ENCODE results near the gene SAP30L.

Gene SAP30L

DNA sequence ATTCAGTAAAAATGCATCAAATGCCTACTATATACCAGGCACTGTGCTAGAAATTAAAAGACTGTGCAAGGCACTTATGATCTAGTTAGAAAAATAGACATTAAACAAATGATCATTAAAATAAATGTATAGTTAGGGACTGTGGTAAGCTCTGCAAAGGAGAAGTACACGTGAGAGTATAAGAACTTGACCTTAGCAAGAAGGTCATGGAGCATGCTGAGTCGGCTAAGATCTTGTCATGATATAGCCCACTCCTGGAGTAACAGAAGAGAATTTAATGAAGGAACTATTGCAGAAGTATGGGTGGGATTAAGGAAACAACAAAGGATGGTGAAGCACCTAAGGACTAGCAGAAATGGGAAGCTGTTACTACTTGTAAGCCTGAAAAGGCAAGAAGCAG lies 23.5 kb upstream of the SAP30L start:
- DNase-seq: no peak

- no peak for DNase-seq
These were observed 17.6 kb upstream of the SAP30L start for GRCh38 chr5:154428208-154428607.

DNA sequence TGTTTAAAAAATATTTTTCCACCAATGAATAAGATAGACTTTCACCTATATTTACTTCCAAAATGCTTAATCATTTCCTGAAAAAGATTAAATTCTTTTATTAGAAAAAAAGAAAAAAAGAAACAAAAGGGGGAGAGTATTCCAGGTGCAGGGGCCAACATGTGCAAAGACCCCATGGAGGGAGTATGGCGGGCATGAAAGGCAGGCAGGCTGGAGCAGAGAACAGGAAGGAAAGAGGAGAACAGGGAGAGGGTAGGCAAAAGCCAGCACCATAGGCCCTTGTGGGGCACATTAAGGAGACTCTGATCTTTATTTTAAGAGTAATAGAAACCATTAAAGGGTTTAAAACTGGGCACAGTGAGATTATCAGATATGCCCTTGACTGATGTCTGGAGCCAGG lies 16.5 kb upstream of the SAP30L start:
- DNase-seq: no peak

- DNase-seq: no peak
These were observed 15.3 kb upstream of the SAP30L start for GRCh38 chr5:154430466-154430865.

- DNase-seq: no peak
These were observed 14.7 kb upstream of the SAP30L start for GRCh38 chr5:154430961-154431630.

DNA sequence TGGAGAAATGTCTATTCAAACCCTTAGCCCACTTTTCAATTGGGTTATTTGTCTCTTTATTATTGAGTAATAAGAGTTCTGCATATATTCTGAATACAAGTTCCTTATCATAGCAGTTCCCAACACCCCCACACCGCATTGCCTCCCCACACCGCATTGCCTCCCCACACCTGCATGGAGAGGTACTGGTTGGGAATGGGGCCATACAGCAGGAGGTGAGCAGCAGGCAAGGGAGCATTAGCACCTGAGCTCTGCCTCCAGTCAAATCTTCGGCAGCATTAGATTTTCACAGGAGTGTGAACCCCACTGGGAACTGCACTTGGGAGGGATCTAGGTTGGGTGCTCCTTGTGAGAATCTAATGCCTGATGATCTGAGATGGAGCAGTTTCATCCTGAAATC lies 10.6 kb upstream of the SAP30L start:
- no peak for DNase-seq

DNA sequence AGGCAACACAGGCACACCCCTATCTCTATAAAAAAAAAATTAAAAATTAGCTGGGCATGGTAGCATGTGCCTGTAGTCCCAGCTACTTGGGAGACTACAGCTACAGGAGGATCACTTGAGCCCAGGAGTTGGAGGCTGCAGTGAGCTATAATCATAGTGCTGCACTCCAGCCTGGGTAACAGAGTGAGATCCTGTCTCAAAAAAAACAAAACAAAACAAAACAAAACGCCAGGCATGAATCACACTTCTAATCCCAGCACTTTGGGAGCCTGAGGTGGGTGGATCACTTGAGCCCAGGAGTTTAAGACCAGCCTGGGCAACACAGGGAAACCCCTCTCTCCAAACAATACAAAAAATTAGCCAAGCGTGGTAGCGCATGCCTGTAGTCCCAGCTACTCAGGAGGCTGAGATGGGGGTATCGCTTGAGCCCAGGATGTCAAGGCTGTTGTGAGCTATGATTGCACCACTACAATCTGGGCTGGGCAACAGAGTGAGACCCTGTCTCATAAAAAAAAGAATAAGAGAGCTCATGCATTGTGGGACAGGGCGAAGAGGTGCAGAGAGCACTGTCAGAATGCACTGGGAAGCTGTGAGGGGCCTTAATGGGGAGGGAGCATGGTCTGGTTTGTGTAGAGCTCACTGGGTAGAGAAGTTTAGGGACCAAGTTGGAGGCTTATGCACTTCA lies 8.4 kb upstream of the SAP30L start:
- no peak for DNase-seq

DNA sequence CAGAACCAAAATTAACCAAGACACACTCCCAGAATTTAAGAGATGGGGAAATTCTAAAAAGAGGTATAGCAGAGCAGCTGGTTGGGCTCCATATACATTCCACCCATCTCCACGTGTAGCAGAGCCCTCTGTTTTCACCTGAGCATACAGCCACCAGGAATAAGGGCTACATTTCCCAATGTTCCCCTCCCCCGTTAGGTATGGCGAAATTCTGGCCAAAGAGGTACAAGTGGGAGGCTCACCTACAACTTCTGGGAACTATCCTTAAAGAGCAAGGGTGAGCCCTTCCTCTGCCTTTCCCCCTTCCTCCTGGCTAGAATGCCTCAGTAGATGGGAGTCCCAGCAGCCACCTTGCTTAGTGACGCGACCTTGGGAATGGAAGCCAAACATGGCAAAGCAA lies 5.3 kb upstream of the SAP30L start:
- DNase-seq: no peak

- DNase-seq: no peak
These were observed 3.0 kb upstream of the SAP30L start for GRCh38 chr5:154442801-154443200.

DNA sequence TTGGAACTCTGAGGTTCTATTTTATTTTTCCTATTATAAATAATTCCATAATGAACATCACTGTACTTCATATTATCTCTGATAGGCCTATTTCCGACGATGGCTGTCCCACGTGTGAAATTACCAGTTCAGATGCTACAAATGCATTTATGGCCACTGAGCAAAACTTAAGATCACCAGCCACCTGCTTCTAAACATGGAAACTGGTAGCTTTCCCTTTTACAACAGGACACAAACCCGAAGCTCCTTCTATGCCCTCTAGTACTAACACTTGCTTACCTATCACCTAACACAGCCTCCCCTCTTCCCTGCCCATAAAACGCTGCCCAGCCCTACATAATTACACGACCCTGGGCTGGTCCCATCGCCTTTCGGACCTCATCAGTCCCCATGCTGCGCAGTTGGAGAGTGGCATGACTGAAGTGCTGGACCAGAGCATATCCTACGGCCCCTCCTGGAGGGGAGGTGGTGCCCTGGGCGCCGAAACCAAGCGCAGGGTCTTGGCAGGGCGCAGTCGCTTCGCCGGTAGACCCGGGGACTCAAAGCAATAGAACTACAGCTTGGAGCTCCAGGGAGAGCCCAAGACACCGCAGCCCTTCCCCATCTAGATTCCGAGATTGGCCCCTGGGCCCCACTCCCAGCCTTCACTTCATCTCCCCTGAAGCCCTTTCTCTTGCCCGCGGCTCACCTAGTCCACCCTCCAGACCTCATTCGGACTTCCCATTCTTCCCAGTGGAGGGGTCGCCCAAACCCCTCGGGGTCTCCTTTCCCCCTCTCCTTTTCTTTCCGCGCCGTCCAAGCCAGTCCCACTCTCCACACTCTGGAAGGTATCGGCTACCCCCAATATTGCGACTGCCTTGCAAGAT lies 1.0 kb upstream of the SAP30L start:
- peak; percentile 51 for DNase-seq

GRCh38 chr5:154446195-154447088 lies 645 bp downstream of the SAP30L start:
- peak; percentile 71 for DNase-seq

- no peak for DNase-seq
These were observed 1.4 kb downstream of the SAP30L start for GRCh38 chr5:154447089-154447725.

DNA sequence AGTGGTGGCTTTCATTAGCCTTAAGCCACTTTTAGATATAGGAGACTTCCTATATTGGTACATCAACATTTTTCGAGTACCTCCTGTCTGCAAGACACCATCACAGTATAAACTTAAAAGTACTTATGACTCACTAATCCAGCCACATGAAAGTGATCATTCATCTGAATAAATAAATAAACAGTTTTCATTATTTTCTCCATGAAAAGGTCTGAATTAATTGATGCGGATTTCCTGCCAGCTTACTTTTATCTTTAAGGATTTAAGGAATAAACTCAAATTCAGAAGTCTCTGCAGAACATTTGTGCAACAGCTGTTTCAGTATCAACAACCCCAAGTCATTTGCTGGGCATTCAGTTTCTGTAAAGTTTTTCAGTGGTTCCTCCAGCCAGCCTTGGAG lies 4.0 kb downstream of the SAP30L start:
- peak; percentile 30 for DNase-seq

DNA sequence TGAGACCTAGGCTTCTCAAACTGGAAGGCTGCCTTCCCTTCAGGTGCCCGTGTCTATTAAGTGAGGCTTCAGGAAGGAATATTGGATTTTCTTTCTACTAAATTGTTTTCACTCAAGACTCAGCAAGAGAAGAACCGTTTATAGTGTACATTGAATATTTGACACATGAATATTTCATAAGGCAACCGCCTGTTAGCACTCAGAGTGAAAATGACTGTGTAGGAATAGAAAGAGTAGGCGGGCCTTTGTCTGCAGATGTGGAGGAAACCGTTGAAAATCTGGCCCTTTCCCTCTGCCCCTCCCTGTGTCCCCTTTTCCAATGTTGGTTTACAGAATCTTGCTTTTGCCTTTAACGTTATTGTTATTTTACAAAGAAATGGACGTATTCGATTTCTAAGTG lies 6.2 kb downstream of the SAP30L start:
- no peak for DNase-seq

DNA sequence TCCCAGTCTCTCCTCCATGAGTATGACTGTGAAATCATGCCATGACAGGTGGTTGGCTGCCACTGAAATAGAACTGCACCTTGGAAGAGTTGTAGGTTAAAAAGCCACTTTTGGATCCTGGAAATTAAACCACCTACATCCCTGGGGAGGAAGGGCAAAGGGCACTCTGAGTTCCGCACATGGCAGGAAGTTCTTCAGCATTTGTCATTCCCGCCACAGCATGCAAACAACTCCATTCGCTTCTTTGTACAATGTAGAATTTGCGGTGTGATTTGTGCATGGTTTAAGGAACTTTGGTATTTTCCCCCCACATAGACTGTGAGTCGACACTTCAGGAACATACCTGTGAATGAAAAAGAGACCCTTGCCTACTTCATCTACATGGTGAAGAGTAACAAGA lies 9.8 kb downstream of the SAP30L start:
- DNase-seq: no peak

- DNase-seq: no peak
These were observed 10.7 kb downstream of the SAP30L start for GRCh38 chr5:154456540-154456939.

DNA sequence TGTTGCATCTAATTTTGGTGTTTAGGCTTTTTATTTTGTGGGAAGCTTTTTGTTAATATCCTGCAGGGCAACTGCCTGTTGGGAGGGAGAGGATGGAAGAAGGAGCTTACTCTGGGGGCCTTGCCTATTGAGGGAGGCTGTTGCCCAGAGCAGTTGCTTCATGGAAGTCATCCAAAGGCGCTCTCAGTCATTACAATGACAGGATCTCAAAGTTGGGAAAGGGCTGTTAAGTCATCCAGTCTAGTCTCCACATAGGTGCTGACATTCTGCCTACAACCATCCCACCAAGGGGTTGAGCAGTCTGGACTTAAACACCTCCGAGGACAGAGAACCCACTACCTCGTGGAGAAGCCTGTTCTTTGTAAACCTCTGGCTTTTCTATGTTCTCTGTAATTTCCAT lies 13.2 kb downstream of the SAP30L start:
- no peak for DNase-seq

- DNase-seq: no peak
These were observed 14.4 kb downstream of the SAP30L start for GRCh38 chr5:154460172-154460571.

DNA sequence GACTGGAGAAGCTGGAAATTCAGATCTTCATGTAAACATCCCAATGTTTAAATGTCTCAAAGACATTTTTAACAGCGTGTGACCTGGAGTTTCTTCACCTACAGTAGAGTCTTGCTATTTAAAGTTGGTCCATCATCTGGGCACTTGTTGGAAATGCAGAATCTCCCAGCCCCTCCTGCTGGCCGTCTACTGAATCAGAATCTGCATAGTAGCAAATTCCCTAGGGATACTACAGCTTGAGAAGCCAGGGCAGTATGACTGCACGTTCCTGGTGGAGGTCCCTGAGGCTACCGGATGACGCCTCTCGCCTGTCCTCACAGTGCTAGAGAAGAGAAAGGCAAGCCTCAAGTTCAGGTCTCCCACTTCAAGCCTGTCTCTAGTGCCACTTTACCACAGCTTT lies 15.7 kb downstream of the SAP30L start:
- DNase-seq: peak; percentile 21

DNA sequence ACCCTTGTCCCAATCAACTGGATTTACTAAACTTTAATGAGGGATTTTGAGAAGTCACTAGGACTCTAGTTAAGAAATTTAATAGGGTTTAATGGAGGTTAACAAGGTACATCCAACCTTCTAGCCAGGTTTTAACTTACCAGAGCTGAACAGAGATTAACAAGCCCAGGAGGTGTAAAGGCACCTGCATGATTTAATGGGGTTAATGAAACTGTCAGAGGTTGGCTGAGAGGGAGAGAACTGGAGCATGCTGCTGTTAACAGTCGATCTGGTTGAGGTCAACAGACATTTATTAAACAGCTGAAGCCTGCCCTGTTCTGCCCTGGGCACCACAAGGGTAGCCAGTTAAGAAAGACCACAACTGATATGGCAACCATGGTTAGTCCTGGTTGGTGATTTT lies 18.6 kb downstream of the SAP30L start:
- DNase-seq: no peak

DNA sequence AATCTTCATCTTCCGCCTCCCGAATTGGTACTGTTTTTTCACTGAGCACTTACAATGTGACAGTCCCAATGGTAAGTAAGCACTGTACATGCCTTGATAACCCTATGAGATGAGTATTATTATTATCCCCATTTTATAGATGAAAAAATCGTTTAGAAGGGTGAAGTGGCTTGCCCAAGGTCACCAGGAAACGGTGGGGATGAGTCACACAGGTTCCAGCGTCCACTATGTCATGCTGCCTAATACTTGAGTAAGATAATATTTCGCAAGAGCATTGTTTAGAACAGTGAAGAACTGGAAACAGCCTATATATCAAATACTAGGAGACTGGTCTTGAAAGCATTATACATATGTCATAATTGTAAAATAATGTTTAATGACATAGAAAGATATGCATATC lies 19.4 kb downstream of the SAP30L start:
- peak; percentile 70 for DNase-seq

DNA sequence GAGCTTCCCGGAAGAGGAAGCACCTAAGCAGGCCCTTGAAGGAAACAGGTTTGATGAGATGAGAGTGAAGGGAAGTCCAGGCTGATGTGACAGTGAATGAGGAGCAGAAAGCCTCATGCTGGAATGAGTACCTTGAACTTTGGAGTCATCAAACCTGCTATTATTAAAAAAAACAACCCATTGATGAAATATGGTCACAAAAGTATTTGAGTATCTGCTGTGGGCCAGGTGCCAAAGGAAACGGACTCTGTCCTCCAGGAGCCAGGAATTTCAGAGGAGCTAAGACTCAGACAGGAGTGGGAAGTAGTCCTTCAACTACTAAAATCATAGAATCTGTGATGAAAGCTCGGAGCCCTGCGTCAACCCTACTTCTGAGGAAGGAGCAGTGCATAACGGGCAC lies 20.4 kb downstream of the SAP30L start:
- DNase-seq: no peak
